ENCODE measurements around the gene NDUFB2.

NDUFB2 gene

GRCh38 chr7:140677496-140677895 is 19.0 kb upstream of the NDUFB2 start:
- TF ChIP-seq CTCF (IDR thresholded peaks at IDR 0.05; ENCODE audit: insufficient read depth, low read depth, low read length, missing control alignments) = no peak
- no peak for DNase-seq (ENCODE audit: low read depth)
- H3K4me3 ChIP-seq (ENCODE audit: low read depth, low read length) = no peak overlapping the region

GRCh38 chr7:140678081-140678815 is 18.3 kb upstream of the NDUFB2 start:
- no peak overlapping the region for H3K4me3 ChIP-seq (ENCODE audit: low read depth, low read length)
- TF ChIP-seq CTCF (IDR thresholded peaks at IDR 0.05; ENCODE audit: insufficient read depth, low read depth, low read length, missing control alignments) = no peak
- no peak for DNase-seq (ENCODE audit: low read depth)

GRCh38 chr7:140678816-140679130 is 17.7 kb upstream of the NDUFB2 start:
- no peak for DNase-seq (ENCODE audit: low read depth)
- no peak overlapping the region for H3K4me3 ChIP-seq (ENCODE audit: low read depth, low read length)
- no peak for TF ChIP-seq CTCF (IDR thresholded peaks at IDR 0.05; ENCODE audit: insufficient read depth, low read depth, low read length, missing control alignments)

GRCh38 chr7:140679186-140679585 is 17.3 kb upstream of the NDUFB2 start:
- no peak for TF ChIP-seq CTCF (IDR thresholded peaks at IDR 0.05; ENCODE audit: insufficient read depth, low read depth, low read length, missing control alignments)
- DNase-seq (ENCODE audit: low read depth) = no peak

GRCh38 chr7:140680886-140681285 is 15.6 kb upstream of the NDUFB2 start:
- DNase-seq (ENCODE audit: low read depth) = no peak
- no peak for TF ChIP-seq CTCF (IDR thresholded peaks at IDR 0.05; ENCODE audit: insufficient read depth, low read depth, low read length, missing control alignments)
- H3K4me3 ChIP-seq (ENCODE audit: low read depth, low read length) = no peak overlapping the region

More at GRCh38 chr7:140679186-140679585, 17.3 kb upstream of the NDUFB2 start:
- H3K4me3 ChIP-seq (ENCODE audit: low read depth, low read length) = no peak overlapping the region

- H3K4me3 ChIP-seq (ENCODE audit: low read depth, low read length) = no peak overlapping the region
- no peak for TF ChIP-seq CTCF (IDR thresholded peaks at IDR 0.05; ENCODE audit: insufficient read depth, low read depth, low read length, missing control alignments)
- DNase-seq (ENCODE audit: low read depth) = no peak
These were observed 14.7 kb upstream of the NDUFB2 start for GRCh38 chr7:140681766-140682165.

- TF ChIP-seq CTCF (IDR thresholded peaks at IDR 0.05; ENCODE audit: insufficient read depth, low read depth, low read length, missing control alignments) = no peak
- DNase-seq (ENCODE audit: low read depth) = no peak
- H3K4me3 ChIP-seq (ENCODE audit: low read depth, low read length) = no peak overlapping the region
These were observed 12.9 kb upstream of the NDUFB2 start for GRCh38 chr7:140683657-140684056.
